Stimulated activated CD4-positive, alpha-beta T cell treated with anti-CD3 and anti-CD28 coated beads, Interleukin-15, amount 100 ng/mL, for 48 hours (primary cell): ENCODE measurements around the gene POLR2C.
A peak's percentile ranks its signal among the peaks of the same experiment; 100 is the strongest.
"Not testable (repeated sequence)": the region's sequence is repeated elsewhere in the genome, so short reads cannot be mapped to it uniquely, and the experiment has no call there.

Source experiments
- DNase-seq, 2 donors: peaks; one replicate each; pipeline ENCODE4 v3.0.0-alpha.2; 2020; ENCODE audit warnings: low read depth in 2 of 2

The POLR2C gene

DNA sequence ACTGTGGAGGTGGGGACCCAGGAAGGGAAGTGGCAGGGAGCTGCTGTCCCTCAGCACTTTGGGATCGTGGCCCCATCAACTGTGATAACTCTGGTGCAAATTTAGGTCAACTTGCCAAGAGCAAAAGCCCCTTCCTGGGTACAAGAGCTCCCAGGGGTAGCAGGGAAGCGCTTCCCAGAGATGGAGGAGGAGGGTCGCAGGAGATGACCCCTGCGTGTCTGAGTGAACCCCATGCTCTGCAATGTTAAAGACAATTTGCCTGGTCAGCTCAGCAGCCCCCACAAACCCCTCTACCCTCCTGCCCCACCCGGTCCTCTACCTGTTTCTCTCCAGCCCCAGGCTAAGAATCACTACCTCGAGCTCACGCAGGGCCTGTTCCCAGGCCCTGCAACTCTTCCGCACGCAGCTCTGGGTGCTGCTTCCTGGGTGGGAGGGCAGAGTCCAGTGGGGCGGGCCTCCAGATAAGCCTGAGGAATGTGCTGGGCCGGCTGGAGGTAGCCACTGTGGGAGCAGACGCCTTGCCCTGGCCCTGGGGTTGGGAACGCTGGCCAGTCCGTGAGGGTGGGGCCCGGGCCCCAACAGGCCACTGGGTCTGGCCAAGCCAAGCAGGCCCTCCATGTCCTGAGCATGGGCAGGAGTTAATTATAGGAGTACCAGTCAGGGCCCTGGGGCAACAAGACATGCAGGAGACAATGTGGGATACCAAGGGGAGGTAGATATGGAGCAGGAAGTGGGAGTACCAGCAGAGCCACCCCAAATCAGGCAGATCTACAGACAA lies 17.7 kb downstream of the POLR2C start:
- DNase-seq = no peak

DNA sequence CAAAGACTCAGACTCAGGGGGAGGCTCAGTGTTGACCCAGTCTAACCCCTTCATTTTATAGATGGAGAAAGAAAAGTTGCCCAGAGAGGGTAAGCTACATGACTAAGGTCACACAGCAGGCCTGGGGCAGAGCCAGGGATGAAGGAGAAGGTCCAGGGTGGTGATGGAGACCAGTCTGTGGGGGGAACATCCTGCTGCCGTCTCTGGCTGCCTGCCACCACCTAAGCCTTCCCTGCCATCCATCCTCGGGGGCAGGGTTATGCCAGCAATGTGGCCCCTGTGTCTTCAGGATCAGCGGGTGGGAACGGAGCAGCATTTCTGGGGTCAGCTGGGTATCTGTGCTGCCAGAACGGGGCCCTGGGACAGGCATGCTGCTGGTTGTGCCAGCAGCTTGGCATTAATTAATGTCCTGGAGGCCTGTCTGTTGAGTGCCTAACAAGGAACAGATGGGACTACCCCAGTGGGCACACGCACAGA lies 18.3 kb downstream of the POLR2C start:
- no peak for DNase-seq

DNA sequence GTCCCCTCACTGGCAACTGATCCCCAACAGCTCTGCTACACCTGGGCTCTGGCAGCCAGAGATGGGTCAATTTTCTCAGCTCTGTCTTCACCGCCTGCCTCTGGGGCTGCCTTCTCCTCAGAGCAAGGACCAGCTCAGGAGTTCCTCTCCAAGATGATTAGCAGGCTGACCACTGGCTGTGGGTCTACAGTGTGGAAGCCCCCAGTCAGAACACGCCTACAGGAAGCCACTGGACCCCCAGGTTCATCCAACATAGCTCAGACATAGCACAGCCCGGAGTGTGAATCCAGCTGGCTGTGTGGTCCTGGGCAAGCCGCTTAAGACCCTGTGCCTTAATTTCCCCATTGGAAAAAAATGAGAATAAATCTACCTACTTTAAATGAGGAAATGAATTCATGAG lies 18.9 kb downstream of the POLR2C start:
- no peak for DNase-seq

DNA sequence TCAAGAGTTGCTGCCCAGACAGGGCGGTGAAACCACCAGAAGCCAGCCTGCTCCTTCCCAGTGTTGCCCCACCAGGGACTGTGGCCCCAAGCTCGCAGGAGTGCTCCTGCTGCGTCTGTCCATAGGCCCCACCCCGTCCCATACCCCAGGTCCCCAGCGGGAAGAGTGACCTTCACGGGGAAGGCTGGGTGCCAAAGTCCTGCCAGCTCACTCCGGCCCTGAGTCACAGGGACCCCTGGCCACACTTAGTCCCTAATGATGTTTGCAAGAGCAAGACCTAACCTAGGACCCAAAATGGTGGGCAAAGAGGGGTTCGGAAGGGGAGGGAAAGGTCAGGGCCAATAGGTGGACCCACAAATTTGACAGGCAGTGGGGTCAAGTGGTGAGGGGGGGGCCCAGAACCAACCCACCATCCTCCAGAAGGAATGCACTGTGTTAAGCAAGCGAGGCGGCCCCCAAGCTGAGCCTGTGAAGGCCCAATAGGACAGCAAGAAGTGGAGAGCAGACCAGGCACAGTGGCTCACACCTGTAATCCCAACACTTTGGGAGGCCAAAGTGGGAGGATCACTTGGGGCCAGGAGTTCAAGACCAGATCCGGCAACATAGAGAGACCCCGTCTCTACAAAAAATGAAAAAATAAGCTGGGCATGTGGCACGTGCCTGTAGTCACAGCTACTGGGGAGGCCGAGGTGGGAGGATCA lies 20.5 kb downstream of the POLR2C start:
- DNase-seq = no peak

DNA sequence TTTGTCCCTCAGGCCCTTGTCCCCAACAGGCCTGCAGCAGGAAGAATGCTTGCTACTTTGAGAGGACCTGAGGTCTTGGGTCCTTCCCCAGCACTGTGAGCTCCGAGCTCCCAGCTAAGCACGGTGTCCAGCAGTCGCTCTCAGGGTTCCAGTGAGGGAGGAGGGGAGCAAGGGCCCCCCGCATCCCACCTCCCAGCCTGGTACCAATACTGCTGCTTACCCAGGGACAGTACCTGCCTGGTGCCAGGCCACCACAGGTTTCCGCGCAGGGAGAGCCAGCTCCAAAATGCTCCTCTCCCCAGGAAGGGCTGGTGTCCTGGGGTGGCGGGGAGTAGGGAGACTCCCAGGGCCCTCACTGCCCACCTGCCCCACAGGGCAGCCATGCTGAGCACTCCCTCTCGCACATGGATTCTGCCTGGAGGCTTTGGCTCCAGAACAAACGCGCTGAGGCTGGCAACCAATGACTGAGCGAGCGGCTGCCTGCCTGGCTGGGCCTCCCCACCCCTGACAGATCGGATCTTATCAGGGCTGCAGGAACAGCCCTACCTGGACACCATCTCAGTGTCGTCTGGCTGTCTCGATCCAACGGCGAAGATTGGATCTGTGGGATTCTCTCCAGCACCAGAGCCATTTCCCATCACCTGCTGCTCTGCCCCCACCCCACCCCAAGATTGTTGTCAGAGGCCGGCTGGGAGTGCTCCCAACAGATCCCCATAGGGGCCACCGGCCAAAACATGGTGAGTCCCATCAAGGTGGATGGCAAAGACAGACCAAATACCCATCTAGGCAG lies 21.4 kb downstream of the POLR2C start:
- no peak for DNase-seq

DNA sequence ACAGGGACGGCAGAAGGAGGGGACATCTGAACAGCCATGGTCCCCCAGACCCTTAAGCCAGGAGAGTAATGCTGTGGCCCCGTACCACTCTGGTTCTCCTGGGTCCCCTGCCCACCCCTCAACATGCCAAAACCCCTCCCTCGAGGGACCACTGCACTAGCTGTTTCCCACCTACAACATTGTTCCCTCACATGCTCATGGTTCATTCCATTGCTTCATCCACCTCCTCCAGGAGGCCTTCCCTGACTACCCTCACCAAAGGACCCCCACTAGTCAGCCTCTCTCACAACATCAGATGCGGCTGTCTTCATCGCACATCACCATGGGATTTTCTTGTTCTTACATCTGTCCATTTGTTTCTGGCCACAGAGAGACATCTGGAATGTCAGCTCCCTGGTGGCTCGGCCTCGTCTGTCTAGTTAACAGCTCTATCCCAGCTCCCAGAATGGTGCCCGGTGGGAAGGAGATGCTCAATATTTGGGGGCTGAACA lies 22.1 kb downstream of the POLR2C start:
- DNase-seq = no peak

DNA sequence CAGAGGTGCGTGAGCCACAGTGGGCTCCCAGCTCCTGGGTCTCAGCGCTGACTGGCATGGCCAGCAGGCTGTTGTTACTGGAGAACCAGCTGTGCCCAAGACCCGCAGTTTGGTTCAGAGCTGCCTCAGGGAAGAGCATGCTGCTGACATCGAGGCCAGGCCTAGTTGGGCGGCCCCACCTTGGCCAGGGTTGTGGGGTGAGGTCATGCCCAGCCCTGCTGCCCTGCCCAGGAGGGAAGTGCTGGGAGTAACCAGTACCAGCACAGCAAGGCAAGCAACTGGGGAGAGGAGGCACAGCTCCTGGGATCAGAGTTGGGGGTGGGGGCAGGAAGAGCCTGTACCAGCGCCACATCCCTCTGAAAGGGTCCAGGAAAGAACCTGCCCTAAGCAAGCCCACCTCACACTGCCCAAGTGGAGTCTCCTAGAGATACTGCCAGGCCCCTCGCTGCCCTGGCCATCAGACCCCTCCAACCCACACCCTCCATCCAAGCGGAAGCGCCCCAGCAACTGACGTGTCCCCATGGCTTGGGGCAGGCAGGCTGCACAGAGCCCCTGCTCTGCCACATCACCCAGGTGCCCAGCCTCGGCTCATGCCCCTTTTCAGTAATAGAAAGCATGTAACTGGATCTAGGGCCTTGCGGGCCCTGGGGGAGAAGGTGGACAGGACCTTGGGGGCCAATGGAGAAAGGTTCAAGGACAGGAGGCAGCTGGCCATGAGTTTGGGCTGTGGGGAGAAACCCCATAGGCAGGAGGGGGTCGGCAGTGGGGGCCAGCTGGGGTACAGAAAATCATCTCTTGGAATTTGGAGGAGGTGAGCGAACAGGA lies 22.8 kb downstream of the POLR2C start:
- DNase-seq = no peak

DNA sequence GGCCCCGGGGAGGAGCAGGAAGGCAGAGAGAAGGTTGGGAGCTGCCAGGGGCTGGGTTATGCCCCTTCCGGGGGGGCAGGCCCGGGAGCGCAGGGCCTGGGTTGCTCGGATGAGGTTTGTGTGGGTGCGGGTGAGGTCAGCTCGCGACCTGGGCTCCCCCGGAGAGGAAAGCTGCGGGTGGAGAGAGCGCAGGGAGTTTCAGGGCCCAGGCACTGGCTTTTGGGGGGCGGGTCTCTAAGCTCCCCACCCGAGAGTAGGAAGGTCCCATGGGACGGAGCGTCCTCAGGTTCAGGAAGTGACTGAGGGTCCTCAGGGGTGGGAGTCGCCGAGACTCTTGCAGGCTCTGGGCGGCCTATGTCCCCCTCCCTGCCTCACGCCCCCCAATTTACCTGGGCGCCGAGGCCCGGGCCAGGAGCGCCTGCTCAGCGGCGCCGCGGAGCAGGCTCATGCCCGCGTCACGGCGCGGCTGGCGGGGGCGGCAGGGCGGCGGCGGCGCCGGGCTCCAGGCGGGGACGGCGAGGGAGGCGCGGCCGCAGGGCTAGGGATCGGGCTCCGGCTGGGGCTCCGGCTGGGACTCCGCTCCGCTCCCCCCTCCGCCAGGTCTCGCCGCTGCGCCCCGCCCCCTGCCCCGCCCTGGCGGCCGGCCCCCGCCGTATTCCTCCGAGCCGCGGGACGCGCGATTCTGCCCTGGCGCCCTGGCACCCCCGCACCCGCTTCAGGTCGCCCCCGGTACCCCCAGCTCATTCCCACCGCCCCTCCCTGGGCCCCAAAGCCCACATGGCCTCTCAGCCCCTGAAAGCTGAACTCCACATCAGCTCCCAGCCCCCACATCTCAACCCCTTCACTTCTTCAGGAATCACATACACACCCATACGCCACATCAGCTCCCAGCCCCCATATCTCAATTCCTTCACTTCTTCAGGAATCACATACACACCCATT lies 23.7 kb downstream of the POLR2C start, which contains the start of gene DOK4:
TSS of gene DOK4 (minus strand) at position 578 of the 942 bp plus-strand sequence. CDS start 6,986 bp downstream, outside the sequence.
- peak; percentile 62 to 76 for DNase-seq

DNA sequence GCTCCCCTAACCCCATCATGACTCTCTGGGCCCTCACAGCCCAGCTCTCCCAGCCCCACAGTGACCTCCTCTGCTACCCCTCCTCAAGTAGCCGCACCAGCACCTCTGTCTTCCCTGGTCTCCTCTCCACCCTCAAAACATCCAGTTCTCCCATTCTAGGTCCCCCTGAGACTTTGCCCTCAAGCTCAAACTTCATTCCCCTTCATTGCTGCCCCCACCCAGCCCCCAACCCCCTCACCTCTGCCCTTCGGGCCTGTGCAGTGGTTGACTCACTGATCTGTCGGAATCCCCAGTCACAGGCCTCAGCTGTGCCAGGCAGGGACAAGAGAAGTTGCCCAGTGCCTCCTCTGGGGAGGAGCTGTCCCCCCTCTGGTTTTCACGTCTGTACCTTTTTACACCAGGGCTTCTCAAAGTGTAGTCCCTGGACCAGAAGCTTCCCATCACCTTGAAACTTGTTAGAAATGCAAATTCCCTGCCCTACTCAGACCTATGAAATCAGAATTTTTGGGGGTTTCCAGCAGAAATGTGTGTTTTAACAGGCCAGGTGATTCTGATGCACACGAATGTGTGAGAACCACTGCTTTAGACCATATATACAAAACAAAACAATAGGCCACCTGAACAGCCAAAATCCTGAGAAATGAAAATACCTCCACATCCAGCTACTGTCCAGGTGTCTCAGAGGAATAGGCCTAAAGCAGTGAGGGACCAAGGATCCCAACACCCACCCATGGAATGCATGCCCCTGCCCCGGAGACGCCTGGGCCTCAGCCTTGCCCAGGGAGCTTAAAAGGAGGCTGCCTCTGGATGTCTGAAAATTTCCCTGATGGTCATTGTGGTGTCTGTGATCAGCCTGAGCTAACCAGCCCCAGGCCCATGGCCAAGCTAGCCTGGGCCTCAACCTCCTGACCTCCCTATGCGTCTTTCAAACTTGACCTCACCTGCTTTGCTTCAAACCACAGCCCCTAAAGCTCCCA lies 24.7 kb downstream of the POLR2C start:
- DNase-seq = no peak

DNA sequence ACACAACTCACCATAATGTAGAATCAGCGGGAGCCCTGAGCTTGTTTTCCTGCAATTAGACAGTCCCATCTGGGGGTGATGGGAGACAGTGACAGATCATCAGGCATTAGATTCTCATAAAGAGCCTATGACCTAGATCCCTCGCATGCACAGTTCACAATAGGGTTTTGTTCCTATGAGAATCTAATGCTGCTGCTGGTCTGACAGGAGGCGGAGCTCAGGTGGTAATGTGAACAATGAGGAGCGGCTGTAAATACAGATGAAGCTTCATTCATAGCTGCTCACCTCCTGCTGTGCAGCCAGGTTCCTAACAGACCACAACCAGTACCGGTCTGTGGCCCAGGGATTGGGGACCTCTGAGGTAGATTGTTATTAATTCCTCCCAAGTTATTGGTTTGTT lies 26.8 kb downstream of the POLR2C start:
- DNase-seq = no peak

DNA sequence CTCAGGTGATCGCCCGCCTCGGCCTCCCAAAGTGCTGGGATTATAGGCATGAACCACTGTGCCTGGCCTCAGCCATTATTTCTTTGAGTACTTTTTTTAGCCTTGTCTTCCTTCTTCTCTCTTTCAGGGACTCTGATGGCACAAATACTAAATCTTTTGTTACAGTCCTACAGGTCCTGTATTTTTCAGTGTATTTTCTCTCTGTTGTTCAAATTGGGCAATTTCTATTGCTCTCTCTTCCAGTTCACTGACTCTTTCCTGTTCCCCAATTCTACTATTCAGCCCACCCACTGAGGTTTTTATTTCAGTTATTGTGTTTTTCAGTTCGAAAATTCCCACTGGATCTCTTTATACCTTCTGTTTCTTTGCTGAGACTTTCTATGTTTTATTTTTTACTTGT lies 31.3 kb downstream of the POLR2C start:
- no peak for DNase-seq

DNA sequence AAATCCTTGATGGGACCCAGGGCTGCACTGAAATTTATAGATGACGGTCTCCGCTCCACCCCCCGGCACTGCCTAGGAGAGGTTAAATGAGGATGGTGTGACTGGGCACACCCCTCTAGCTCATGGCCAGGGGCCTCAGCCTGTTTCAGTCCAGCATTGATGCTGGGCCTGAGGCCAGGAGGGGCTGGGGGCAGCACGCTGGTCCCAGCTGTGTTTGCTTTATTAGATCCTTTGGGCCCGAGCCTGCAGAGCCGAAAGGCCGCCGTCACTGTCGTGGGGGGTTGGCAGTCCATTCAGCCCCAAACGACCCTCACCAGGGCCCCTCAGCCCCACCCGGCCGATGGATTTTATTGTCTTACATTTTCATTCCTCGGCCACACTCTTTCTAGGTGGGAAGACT lies 34.6 kb downstream of the POLR2C start:
- no peak for DNase-seq

DNA sequence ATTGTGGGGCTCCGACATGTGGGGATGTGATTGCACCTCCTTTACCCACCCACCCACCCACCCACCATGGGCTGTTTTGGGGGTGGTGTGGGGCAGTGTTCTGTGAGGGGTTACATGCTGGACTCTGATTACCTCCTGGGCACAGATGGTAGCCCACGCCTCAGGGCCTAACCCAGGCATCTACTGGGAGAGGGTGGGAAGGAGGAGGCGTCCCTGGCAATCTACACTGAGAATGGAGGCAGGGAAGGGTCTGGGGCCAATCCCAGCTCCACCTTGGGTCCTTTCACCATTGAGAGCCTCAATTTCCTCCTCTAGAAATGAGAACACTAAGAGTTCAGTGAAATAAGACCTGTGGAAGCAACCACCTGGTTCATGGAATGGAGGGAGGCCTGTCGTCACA lies 35.6 kb downstream of the POLR2C start:
- no peak for DNase-seq

DNA sequence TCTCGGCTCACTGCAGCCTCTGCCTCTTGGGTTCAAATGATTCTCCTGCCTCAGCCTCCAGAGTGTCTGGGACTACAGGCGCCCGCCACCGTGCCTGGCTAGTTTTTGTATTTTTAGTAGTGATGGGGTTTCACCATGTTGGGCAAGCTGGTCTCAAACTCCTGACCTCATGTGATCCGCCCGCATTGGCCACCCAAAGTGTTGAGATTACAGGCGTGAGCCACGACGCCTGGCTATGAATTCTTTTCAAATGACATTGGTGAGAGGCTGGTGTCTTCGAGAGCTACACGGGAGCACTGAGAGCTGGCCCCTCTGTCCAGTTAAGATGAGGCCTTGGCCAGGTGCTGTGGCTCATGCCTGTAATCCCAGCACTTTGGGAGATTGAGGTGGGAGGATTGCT lies 37.5 kb downstream of the POLR2C start:
- DNase-seq = not testable (repeated sequence)

DNA sequence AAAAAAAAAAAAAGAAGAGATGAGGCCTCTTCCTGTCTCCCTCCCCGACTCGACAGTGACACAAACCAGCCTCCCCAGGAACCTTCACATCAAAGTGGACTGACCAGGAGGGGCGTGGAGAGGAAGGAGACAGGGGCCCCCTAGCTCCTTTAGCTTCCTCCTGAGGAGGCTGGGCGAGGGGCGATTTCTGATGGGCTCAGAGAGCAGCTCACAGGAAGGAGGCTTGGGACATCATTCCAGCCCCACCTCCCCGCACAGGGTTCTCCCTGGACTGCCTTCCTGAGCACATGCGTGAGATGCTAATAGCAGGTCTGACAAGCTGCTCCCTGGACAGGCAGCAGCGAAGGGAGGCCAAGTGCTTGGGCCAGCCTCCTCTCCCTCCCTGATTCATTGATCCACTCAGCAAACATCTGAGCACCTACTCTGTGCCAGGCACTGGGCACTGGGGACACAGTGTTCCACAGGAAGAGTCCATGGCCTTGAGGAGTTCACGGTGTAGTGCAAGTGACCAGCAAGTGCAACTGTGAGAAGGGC lies 38.2 kb downstream of the POLR2C start:
- DNase-seq = no peak

DNA sequence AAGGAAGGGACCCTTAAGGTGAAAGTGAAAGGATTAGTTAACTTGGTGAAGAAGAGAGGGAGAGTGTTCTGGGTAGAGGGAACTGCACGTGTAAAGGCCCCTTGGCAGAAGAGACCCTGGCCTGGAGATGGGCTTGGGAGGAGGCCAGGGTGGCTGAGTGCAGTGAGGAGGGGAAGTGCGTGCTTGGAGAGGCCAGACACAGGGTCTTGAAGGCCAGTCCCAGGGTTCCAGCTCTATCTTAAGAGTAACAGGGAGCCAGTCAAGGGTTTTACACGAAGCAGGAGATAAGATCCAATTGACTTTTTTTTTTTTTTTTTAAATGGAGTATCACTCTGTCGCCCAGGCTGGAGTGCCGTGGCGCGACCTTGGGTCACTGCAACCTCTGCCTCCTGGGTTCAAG lies 39.0 kb downstream of the POLR2C start:
- no peak for DNase-seq

DNA sequence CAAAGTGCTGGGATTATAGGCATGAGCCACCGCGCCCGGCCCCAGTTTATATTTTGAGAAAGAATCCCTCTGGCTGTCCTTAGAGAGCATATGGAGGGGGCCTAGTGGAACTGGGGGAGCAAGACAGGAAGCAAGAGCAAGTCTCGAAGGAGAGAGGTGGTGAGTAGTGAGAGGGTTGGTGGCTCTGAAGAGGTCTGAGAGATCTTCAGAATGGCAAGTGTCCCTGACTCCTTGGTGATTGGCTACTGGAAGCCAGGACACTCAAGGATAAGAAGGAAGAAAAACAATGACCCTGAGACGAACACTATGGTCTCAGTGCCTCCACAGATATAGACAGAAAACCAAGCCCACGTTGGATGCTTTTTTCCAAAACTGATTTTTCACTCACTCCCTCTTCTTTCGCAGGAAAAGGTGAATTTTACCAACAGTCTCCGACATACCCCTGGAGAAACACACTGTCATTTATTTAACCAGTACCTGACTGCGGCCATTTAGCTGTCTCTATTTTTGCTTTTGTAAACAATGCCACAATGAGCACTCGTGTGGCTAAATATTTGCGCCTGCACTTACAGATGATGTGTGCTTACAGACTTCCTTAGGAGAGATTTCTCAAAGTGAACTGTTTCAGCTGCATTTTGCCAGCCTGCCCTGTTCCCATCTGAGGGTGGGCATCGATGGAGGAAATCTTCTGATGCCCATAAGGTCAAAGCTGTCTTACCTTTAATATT lies 39.7 kb downstream of the POLR2C start:
- DNase-seq = no peak

DNA sequence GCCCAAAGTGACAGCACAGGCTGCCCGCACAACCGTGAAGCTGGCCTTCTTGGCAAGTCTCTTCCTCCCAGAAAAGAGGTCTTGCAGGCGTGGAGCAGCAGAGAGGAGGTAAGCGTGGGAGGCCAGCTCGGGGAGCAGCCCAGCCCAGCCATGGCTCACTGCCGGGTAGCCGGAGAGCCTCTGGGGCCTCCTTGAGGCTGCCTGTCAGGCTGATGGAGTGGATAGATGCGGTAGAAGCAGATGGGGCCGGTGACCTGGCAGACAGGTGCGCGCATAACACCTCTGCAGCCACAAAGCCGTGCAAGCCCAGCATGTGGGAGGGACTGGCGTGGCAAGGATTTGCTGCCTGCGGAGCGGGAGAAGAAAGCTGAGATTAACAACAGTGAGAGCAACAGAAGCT lies 40.9 kb downstream of the POLR2C start:
- no peak for DNase-seq
